Measurements from ENCODE around the gene GSC2. TPM values are rescaled to one million over a fixed set of nuclear protein-coding genes. Genes with fewer than 3 reads are reported as not detected.
A peak's percentile ranks its signal among the peaks of the same experiment; 100 is the strongest.

GSC2 gene
- total and polyA plus RNA-seq, 2 of the 8 experiments (the other 6 are each of a cell fraction or from before 2014, with no cell fraction given) = 0.17 to 0.48 TPM

- DNase-seq (ENCODE audit: low read depth in 1 of 2, low spot score in 2 of 2) = no peak
- H3K9ac ChIP-seq (replicated peaks in 1 of 4; ENCODE audit: extremely low read depth in 1 of 4, low read depth in 3 of 4, low read length in 3 of 4) = no peak overlapping the region
- no peak overlapping the region for H2BK15ac ChIP-seq (ENCODE audit: low read length)
- H4K20me1 ChIP-seq (replicated peaks in 1 of 2; ENCODE audit: control insufficient read depth in 1 of 2, insufficient read depth in 2 of 2, low read length in 2 of 2) = peaks cover 2 to 11% of the 10 kb centered on the region in 2 experiments
- H3K4me1 ChIP-seq (replicated peaks in 1 of 4; ENCODE audit: control insufficient read depth in 3 of 4, insufficient read depth in 4 of 4, low read length in 3 of 4) = peaks cover 0 to 12% (median 6%) of the 10 kb centered on the region in 4 experiments; a peak in 5 of 7 replicates
- no peaks in the 10 kb centered on the region; the same call in 1 of the 2 replicates for H3K79me1 ChIP-seq (ENCODE audit: low read depth, low read length)
- no peak overlapping the region for H2AFZ ChIP-seq (ENCODE audit: low read length)
- no peak overlapping the region for H2BK12ac ChIP-seq (ENCODE audit: low read depth, low read length)
- H3K4ac ChIP-seq (replicated peaks; ENCODE audit: insufficient read length, low read depth, low read length) = peak overlapping the region; percentile 41
- H2BK20ac ChIP-seq (ENCODE audit: low read length) = no peak overlapping the region
- H4K91ac ChIP-seq (replicated peaks; ENCODE audit: insufficient read length, low read length) = no peak overlapping the region
- peak overlapping the region; percentile 40 to 71 for H3K4me2 ChIP-seq (ENCODE audit: insufficient read depth in 1 of 2, low read depth in 2 of 2, low read length in 2 of 2)
- no peak overlapping the region for H3K18ac ChIP-seq (ENCODE audit: extremely low read depth, low read length)
- H3K14ac ChIP-seq (ENCODE audit: insufficient read length) = no peak overlapping the region
- H3K23me2 ChIP-seq (ENCODE audit: low read depth, low read length) = peaks cover 12% of the 10 kb centered on the region; the same call in 1 of the 2 replicates
- 72% methylated on average over 33 of the region's 33 CpGs; no CpG with 5 or more reads in 1 of the 2 experiments for WGBS, 2 experiments (ENCODE audit: extremely low coverage in 1 of 2, insufficient coverage in 1 of 2, insufficient read length in 1 of 2, insufficient replicate concordance in 2 of 2, low coverage in 1 of 2, low lambda C conversion rate in 2 of 2, missing lambda C conversion rate in 1 of 2)
- H2BK5ac ChIP-seq (ENCODE audit: low read depth, low read length) = no peak overlapping the region
- no peak for FAIRE-seq
- peaks cover 52 to 71% (median 60%) of the 10 kb centered on the region in 4 experiments for H3K27me3 ChIP-seq (replicated peaks in 1 of 4; ENCODE audit: control insufficient read depth in 3 of 4, extremely low read depth in 1 of 4, insufficient read depth in 3 of 4, low read length in 3 of 4)
- POLR2A ChIA-PET (ENCODE audit: partially characterized antibody) = interaction anchor here (1.1 to 2.3 kb wide), 6 partner anchors 10 to 138 kb away, joined by 3 to 7 read pairs (median 4); partner anchors contain the start of gene DGCR2
- no peak overlapping the region for H3K23ac ChIP-seq (ENCODE audit: insufficient read length)
- peaks cover 0 to 7% of the 10 kb centered on the region in 2 experiments; a peak in 2 of 4 replicates for H3K79me2 ChIP-seq (ENCODE audit: control insufficient read depth in 1 of 2, insufficient read depth in 2 of 2, low read length in 2 of 2)
- H3K36me3 ChIP-seq (ENCODE audit: control insufficient read depth in 2 of 4, insufficient read depth in 4 of 4, low read length in 3 of 4) = peaks cover 0 to 12% (median 0%) of the 10 kb centered on the region in 4 experiments; a peak in 1 of 8 replicates
- no peak overlapping the region for H4K5ac ChIP-seq (ENCODE audit: insufficient read length, low read depth, low read length)
- CTCF ChIA-PET (ENCODE audit: partially characterized antibody) = interaction anchor here (0.6 to 2.8 kb wide), 3 partner anchors 12 to 216 kb away, joined by 3 to 13 read pairs (median 3); partner anchors contain the start of gene SLC25A1
- no peak overlapping the region for H3K27ac ChIP-seq (ENCODE audit: low read depth, low read length)
- H3K4me3 ChIP-seq (ENCODE audit: extremely low read depth in 1 of 4, insufficient read depth in 2 of 4, low read depth in 3 of 4, low read length in 4 of 4) = peak overlapping the region in 2 of 4 experiments; percentile 3 to 53; a peak in 4 of 8 replicates
- 0 out of 4 replicates have a peak, but pooled peaks cover 0 to 6% of the 10 kb centered on the region in 2 experiments for H3K9me3 ChIP-seq (ENCODE audit: insufficient read depth in 2 of 2, low read depth in 1 of 2, low read length in 1 of 2)
- H3K56ac ChIP-seq (replicated peaks; ENCODE audit: insufficient read length, low read depth, low read length) = no peak overlapping the region
- no peak overlapping the region for H2AK5ac ChIP-seq (ENCODE audit: low read depth, low read length)
- peak overlapping the region; percentile 85 for H4K8ac ChIP-seq (ENCODE audit: extremely low read depth, insufficient read depth, low read length)
- no peak overlapping the region for H2BK120ac ChIP-seq (replicated peaks; ENCODE audit: low read depth, low read length)
- TF ChIP-seq CHD2 (IDR thresholded peaks at IDR 0.05; ENCODE audit: low read length) (no peak), CTCF (IDR thresholded peaks at IDR 0.05; ENCODE audit: control extremely low read depth in 1 of 3, insufficient read depth in 1 of 3, low read depth in 1 of 3, low read length in 3 of 3) (no peak), FOSL1 (IDR thresholded peaks at IDR 0.05; ENCODE audit: insufficient read depth, low read depth, low read length) (no peak), CEBPB (IDR thresholded peaks at IDR 0.05; ENCODE audit: low read depth, low read length) (no peak), HDAC6 (IDR thresholded peaks at IDR 0.05; ENCODE audit: low read depth, low read length) (no peak), CTBP2 (IDR thresholded peaks at IDR 0.05; ENCODE audit: borderline replicate concordance, insufficient read depth, insufficient read length, low read length) (no peak), ASH2L (IDR thresholded peaks at IDR 0.05; ENCODE audit: low read length) (no peak), NANOG (IDR thresholded peaks at IDR 0.05; ENCODE audit: insufficient read depth, low read depth, low read length, poor library complexity, severe bottlenecking) (no peak)
- TF ChIP-seq, protein P1, sequence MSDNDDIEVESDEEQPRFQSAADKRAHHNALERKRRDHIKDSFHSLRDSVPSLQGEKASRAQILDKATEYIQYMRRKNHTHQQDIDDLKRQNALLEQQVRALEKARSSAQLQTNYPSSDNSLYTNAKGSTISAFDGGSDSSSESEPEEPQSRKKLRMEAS (IDR thresholded peaks at IDR 0.05) = no peak
Measured at GRCh38 chr22:19148417-19149046, 1.6 kb downstream of the GSC2 start.

Measured in H1 (cell line).